D721Med (cell line): Measurements from ENCODE around the gene GMDS.

Experiments used
- DNase-seq: peaks from one replicate; pipeline ENCODE4 v3.0.0; 2011; ENCODE audit warnings: low spot score; ENCODE audit not compliant: insufficient read length
- FAIRE-seq: peaks from 2 replicates; lab custom pipeline; 2011; peaks lifted over from hg19 to GRCh38; lab: Jason Lieb, UNC
- CTCF ChIP-seq: IDR thresholded peaks from 2 replicates; pipeline ENCODE4 v1.5.1; 2012; ENCODE audit warnings: mild to moderate bottlenecking, control low read depth; ENCODE audit not compliant: insufficient read depth; ENCODE audit errors: missing control alignments

The GMDS gene

GRCh38 chr6:1626481-1626880, 618.9 kb downstream of the GMDS start:
- TF ChIP-seq CTCF, result no peak
- no peak for FAIRE-seq
- no peak for DNase-seq

- no peak for FAIRE-seq
- TF ChIP-seq CTCF, result no peak
- DNase-seq, result no peak
Measured at GRCh38 chr6:1625794-1626435, 619.5 kb downstream of the GMDS start.

GRCh38 chr6:1624851-1625781, 620.3 kb downstream of the GMDS start:
- TF ChIP-seq CTCF, result no peak
- DNase-seq, result no peak
- FAIRE-seq, result no peak

- FAIRE-seq (no peak), DNase-seq (no peak)
- no peak for TF ChIP-seq CTCF
Measured at GRCh38 chr6:1624058-1624850, 621.2 kb downstream of the GMDS start.

GRCh38 chr6:1623769-1624057, 621.7 kb downstream of the GMDS start:
- no peak for DNase-seq
- TF ChIP-seq CTCF, result no peak
- FAIRE-seq, result no peak

GRCh38 chr6:1622851-1623768, 622.3 kb downstream of the GMDS start:
- FAIRE-seq (no peak), DNase-seq (no peak)
- no peak for TF ChIP-seq CTCF
